ENCODE data around the gene CDKAL1. TPM values are rescaled to one million over a fixed set of nuclear protein-coding genes. Genes with fewer than 3 reads are reported as not detected.

Gene CDKAL1
- total RNA-seq, 1 donor, result 12.1 TPM

DNA sequence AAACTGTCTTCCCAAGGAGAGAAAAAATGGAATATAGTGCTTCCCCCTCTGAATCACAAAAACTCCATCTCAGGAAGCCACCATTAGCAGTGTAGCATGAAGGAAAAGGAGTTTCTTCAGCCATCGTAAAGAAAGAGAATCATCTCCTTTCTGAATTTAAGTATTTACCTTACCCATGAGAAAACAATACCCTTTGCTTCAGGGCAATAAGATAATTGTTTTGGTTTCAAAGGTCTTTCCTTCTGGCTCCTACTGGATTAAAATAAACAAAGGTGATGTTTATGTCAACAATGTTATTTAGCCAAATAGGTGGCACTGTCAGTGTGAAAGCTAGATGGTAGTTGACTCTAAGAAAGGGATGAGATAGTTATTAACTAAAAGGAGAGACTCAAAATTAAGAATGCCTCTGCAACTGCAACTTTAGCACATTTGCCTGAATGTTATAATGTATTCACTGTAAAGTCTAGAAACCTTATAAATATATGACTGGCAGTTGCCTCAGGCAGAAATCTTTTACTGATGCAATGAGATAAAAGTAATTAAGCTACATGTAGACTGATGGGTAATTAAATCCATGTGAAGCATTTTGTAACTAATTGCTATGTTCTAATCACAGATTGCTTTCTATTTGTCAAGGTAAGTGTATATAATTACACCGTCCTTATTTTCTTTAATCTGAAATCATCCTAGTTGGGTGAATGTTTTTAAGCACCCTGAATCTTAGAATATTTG is 399.0 kb downstream of the CDKAL1 start:
- DNase-seq (ENCODE audit: low read depth in 2 of 3, low spot score in 2 of 3), result no peak

DNA sequence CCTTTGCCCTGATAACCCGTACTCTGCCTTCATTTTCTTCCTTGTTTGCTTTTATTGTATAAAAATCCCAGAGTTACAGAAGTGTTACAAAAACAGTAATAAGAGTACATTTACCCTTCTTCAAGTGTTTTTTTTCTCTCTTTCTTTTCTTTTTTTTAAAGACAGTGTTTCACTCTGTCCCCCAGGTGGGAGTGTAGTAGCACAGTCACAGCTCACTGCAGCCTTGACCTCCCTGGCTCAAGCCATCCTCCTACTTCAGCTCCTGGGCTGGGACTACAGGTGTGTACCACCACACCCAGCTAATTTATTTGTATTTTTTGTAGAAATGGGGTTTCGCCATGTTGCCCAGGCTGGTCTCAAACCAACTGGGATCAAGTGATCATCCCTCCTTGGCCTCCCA is 402.7 kb downstream of the CDKAL1 start:
- no peak for DNase-seq (ENCODE audit: low read depth in 2 of 3, low spot score in 2 of 3)

DNA sequence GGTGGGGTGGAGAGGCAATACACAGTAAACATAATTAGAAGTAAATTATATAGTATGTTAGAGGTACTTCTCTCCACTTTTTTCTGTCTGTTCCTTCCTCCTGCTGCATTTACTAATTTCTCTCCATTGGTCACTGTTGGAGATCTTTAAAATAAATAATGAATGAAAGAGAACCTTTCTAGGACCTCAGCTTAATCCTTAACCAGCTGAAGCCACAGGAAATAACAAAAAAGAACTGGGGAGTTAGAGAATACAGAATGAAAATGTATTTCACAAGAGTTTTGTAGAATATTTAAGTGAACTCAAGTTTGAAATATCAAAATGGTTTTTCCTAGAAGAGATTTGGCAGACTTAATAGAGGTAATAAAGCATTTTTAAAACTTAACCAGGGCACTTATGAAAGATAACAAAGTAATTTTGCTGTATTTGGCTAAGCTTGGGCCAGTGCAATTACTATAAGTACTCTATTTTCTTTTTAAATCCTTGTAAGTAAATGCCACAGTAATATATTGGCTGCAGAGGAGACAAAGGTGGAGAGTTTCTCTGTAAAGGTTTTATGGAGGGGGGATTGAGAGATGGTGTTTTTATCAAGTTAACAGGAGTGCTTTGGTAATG is 405.0 kb downstream of the CDKAL1 start:
- no peak for DNase-seq (ENCODE audit: low read depth in 2 of 3, low spot score in 2 of 3)

DNA sequence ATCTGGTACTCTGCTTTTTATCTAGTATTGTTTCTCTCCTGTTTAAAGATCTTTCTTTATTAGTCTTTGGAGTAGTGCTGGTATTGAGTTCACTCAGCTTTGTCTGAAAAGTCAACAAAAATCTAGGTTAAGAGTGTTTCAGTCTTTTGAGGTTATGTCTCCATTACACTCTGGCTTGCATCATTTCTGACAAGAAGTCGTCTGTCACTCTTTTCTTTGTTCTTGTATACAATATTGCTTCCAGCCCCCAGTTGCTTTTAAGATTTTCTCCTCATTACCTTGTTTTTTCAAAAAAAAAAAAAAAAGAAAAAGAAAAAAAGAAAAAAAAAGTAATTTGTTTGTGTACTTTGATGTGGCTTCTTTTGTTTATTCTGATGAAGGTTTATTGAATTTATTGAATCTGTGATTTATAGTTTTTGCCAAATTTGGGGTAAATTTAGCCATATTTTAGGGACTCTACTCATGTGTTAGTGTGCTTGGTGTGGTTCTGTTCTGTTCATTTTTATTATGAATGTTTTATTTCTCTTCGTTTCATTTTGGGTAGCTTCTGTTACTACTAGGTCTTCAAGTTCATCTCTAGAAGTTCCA is 408.9 kb downstream of the CDKAL1 start:
- peak in 1 of 3 donors; percentile 19 for DNase-seq (ENCODE audit: low read depth in 2 of 3, low spot score in 2 of 3)

DNA sequence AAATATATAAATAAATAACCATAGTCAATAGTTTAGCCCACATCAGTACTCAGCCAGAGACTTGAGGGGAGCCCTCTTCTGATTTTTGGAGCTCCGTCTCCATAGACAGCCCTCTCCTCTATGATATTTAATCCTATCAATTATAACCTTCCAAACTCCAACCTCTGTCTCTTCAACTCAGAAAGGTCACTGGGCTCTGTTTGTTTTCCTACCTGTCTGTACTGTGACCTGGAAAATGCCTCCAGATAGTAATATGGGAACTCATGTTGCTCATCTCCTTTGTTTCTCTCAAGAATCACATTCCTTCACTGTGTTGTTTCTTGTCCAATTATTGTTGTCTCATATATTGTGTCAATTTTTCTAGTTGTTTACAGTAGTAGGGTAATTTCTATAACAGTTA is 409.7 kb downstream of the CDKAL1 start:
- DNase-seq (ENCODE audit: low read depth in 2 of 3, low spot score in 2 of 3), result no peak

DNA sequence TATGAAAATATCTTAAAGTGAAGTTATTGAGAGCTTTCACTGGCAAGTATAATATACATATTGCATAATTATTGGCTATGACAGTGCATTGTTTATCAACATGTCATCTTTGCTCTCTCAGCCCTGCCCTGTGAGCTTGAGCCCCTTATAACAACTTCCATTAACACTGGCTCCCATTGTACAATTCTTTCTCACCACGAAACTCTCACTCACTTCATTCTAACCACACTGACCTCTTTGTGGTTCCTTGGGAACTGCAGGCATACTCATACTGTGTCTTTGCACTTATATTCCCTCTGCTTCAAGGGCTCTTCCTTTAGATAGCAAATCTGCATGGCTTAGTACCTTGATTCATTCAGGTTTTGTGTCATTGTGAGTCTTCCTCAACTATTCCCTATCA is 411.8 kb downstream of the CDKAL1 start:
- DNase-seq (ENCODE audit: low read depth in 2 of 3, low spot score in 2 of 3), result peak in 1 of 3 donors; percentile 12

DNA sequence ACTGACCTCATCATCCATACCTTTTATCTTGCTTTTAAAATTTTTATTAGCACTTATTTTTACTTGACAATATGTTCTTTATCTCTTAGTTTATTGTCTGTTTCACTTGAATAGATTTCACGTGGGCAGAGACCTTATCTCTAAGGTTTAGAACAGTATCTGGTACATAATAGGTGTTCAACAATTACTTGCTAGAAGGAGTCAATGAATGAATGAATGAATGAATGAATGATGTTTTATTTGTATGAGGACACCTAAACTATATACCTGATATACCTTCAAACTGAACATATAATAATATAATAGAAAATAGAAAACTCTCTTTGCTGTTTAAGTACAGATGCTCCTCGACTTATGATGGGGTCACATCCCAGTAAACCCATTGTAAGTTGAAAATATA is 412.6 kb downstream of the CDKAL1 start:
- DNase-seq (ENCODE audit: low read depth in 2 of 3, low spot score in 2 of 3), result no peak

DNA sequence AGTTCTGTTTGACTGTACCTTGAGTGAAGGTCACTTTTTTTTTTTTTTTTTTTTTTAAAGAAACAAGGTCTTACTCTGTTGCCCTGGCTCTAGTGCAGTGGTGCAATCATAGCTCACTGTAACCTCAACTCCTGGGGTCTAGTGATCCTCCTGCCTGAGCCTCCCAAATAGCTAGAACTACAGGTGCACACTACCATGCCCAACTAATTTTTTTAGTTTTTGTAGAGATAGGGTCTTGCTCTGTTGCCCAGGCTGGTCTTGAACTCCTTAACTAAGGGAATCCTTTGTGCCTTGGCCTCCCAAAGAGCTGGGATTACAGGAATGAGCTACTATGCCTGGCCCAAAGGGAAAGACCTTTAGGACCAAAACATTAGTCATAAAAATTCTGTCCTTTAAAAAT is 413.7 kb downstream of the CDKAL1 start:
- DNase-seq (ENCODE audit: low read depth in 2 of 3, low spot score in 2 of 3), result no peak

DNA sequence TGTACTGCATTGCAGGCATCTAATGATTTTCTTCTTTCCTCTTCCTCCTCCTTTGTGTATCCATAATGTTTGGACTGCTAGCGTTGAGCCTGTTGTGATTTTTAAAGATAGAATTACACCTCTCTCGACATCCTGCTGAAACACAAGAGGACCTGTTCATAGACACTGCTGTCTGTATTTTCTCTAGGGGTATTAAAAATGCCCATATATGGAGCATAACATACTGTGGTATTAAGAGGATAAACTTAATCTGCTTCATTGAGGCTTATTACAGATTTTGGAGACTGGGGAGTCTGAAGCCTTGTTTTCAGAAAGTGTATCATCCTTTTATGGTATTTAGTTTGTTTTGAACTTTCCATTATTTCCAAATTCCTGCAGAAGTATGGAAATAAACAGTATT is 414.3 kb downstream of the CDKAL1 start:
- no peak for DNase-seq (ENCODE audit: low read depth in 2 of 3, low spot score in 2 of 3)

DNA sequence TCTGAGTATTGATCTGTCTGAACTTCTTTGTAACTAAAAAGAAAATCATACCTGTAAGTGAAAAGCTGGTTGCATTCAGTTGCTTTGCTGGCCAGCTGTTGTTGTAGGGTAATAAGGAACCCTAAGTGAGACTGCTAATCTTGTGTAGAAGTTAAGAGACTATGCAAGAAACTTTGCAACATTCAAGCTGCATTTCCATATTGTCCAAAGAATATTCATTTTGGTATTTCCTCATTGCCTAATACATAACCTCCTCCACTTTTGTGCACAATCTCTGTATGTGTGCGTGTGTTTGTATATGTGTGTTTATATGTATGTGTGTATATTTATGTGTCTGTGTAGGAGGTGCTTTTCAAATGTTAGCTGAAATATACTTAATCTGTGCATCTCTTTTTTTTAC is 414.9 kb downstream of the CDKAL1 start:
- DNase-seq (ENCODE audit: low read depth in 2 of 3, low spot score in 2 of 3), result no peak

DNA sequence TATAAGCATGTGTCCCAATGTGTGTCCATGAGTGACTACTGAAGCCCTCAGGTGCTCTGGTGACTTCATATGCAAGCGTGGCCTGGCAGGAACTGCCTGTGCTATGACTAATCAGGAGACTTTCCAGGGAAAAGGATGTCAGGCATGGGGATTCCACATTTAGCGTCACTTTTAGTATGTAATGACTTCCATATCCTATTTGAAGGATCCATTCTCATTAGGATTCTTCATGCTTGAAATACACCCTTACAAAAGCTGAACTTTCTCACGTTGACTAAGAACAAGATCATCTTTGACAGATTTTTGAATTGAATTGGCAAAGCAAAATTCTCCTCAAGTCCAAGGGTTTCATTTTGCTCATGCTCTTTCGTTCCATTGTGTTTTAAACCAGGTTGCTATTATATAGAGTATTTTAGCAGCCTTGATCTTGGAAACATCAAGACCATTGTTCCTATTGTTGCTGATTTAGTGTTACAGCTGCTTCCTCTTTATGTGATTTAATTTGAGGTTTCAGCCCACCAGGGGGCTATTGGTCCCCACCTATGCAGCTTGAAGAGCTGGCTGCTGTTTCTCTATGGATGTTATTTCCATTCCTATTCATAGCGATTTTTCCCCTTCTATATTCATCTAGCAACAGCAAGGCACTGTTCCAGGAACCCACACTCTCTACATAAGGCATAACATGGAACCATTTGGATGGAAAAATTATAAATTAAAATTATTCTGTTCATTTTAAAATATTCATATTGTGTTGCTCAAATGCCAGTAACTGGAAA is 418.6 kb downstream of the CDKAL1 start:
- peak in 2 of 3 donors; percentile 13 to 59 for DNase-seq (ENCODE audit: low read depth in 2 of 3, low spot score in 2 of 3)

DNA sequence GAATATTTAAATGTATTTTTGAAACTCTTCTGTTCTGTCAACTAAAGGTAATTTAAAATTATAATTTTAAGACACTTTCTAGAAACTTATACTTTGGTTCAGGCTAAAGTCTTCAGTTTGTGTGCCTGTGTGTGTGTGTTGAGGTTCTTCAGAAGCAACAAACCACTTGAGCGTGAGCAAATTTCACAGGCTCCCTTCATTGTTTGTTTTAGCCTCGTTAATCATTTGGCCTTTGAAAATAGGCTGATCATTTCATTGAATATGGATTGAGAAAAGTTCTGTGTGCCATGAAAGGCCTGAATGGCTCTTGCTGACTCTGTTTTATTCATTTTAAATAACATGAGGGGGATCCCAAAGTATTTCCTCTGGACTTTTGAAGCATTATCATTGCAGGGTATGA is 420.1 kb downstream of the CDKAL1 start:
- DNase-seq (ENCODE audit: low read depth in 2 of 3, low spot score in 2 of 3), result no peak

DNA sequence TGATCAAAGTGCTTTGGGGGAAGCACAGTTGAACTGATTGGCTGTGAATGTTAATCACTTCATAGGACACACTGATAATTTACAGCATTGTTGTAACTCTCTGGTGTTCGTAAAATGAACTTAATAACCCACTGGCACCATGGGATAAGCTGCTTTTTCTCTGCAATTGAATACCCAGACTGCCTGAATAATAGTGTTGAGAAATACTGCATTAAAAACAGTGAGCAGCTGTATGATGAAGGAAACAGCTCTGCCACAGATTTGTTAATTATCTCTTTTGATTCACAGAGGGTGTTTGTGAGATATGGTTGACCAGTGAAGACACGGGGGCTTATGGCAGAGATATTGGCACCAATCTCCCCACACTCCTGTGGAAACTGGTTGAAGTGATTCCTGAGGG is 420.9 kb downstream of the CDKAL1 start:
- DNase-seq (ENCODE audit: low read depth in 2 of 3, low spot score in 2 of 3), result no peak

DNA sequence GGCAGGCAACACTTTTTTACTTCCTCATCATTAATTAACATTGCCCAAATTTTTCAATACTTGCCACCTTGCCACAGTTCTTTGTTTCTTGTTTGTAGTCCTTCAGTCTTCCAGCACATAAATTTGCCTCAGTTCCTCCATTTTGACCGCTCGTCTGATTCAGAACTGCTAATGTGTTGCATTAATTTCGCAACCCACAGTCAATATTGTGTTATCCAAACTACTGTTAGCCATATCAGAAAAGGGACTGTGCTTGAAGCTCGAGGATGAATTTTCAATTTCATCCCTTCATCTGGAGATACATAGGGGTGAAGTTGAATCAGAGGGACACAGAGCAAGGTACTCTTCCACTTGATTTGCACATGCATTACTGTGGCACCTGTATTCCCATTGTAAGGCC is 421.5 kb downstream of the CDKAL1 start:
- no peak for DNase-seq (ENCODE audit: low read depth in 2 of 3, low spot score in 2 of 3)

DNA sequence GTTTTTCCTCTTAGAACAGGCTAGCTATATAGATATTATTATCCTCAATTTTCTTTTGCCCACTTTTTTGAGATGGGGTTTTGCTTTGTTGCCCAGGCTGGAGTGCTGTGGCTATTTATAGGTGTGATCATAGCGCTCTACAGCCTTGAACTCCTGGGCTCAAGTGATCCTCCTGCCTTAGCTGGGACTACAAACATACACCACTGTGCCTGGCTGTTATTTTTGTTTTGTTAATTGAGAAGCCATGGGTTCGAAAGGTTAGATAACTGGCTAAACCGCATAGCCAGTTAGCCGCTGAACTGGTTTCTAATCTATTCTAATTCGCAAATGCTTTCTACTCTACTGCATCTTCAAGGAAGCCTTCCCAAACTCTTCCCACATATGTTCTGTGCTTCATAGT is 425.8 kb downstream of the CDKAL1 start:
- DNase-seq (ENCODE audit: low read depth in 2 of 3, low spot score in 2 of 3), result no peak

DNA sequence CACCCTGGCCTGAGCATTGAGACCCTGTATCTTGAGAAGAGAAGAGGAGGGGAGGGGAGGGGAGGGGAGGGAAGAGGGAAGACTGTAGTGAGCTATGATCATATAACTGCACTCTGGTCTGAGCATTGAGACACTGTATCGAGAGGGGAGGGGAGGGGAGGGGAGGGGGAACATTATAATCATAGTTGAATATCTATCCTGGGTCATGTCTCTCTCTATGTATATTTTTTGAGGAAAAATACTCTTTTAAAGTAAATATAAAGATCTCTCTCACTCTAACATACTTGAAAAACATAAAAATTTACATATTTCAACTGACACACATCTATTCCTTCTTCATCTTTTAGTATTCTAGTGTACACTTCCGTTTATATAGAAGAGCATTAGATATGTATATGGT is 431.0 kb downstream of the CDKAL1 start:
- no peak for DNase-seq (ENCODE audit: low read depth in 2 of 3, low spot score in 2 of 3)

DNA sequence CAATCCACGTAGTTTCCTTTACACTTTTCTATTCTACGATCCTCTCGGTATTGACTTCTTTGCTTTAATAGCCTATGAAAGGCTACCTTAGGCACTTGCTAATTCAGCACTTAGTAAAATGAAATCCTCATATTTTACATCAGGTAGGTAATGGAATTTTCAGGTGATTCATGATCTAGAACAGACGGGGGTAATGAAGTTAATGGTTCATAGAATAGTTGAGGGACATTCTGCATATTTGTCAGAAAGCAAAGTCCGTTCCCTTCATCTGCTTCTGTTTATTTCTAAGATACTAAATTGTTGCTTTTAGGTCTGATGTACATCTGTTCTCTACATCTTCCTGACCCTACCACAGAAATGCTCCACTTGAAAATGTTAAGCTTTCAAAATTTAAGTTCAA is 431.7 kb downstream of the CDKAL1 start:
- no peak for DNase-seq (ENCODE audit: low read depth in 2 of 3, low spot score in 2 of 3)

DNA sequence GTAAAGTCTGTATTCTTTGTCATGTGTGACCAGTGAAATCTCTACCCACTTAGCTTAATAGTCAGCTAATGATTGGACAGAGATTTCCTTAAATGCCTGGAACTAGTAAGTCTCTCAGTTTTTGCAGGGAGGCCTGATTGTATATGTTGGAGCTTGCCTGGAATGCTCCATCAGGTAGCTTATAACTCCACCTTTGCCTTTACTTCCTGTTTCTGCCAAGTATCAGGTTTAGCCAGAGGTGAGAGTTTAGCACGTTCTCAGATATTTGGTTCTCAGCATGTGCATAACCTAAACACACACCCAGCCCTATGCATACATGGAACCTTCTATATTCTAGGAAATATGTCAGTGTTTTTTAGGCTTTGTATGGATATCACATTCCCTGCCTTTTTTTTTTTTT is 435.3 kb downstream of the CDKAL1 start:
- DNase-seq (ENCODE audit: low read depth in 2 of 3, low spot score in 2 of 3), result no peak

DNA sequence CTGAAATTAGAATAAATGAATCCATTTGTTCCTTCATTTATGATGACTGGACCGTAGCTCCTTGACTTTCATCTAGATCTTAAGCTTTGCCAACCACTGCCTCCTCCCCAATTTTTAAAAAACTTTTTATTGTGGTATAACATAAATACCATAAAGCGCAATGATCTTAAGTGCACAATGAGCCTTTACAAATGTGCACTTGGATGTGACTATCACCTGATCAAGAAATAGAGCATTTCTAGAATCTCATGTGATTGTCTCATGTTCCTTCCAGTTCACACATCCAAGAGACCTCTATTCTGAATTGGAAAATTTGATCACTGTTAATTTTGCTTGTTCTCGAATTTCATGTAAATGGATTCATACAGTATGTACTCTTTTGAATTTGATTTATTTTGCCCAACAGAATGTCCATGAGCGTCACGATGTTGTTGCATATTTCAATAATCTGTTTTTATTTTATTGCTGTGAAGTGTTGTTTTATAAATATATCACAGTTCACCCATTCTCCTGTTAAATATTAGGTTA is 442.2 kb downstream of the CDKAL1 start:
- DNase-seq (ENCODE audit: low read depth in 2 of 3, low spot score in 2 of 3), result no peak

DNA sequence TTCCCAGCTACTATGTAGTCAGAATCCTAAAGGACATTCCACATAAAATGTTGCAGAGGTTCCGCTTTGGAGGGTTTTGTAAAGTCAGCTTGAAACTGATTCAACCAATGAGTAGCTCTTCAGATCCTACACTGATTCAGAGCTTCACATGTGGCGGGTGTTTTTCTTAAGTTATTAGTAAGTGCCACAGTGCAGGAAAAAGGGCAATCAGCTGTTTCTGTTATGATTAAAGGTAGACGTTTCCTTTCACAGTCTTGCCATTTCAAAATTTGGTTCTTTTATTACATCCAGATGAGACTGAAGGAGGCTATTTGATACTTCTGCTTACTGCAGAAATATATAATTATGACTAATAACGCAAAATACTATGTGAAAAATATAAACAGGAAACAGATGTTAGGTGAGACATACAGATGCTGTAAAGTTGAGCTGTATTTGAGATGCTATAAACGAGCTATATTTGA is 443.9 kb downstream of the CDKAL1 start:
- peak in 2 of 3 donors; percentile 28 to 45 for DNase-seq (ENCODE audit: low read depth in 2 of 3, low spot score in 2 of 3)

DNA sequence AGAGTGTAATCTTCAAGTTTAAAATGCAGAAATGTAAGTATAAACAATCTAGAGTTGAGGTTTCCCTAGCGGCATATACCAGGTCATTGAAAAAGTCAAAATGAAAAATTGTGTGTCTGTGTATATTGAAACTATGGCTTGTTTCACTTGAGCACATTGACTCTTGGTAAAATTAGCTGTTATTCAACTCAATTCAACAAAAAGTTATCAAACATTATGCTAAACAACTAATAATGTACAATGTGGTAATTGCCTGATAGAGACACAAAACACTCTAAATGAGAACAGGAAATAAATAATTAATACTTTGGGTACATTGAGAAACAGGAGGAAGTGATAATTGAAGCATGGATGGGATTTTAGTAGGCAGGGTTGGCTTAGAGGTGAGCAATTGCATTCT is 444.8 kb downstream of the CDKAL1 start:
- DNase-seq (ENCODE audit: low read depth in 2 of 3, low spot score in 2 of 3), result no peak

All from hematopoietic multipotent progenitor cell (in vitro differentiated cells).